A172 (cell line): Measurements from ENCODE around the gene DIAPH2. TPM values are rescaled to one million over a fixed set of nuclear protein-coding genes. Genes with fewer than 3 reads are reported as not detected.
"Not testable (repeated sequence)": the region's sequence is repeated elsewhere in the genome, so short reads cannot be mapped to it uniquely, and the experiment has no call there.

Source experiments
- DNase-seq: peaks from one replicate; pipeline ENCODE4 v3.0.0-alpha.2; 2015; ENCODE audit warnings: low spot score
- total RNA-seq: library from RNA; depleted of rRNA; stranded (reverse); fragments of >200 nt; shearing (Covaris generic); gene quantifications from 2 replicates; pipeline ENCODE4 v1.2.3, GENCODE V29; 2014

Gene DIAPH2
- total RNA-seq, 1 experiment from 2014 or later = 4.7 TPM

- DNase-seq = no peak
Observed at GRCh38 chrX:96824166-96824565, 139.5 kb downstream of the DIAPH2 start.

- no peak for DNase-seq
Observed at GRCh38 chrX:96833333-96833732, 148.7 kb downstream of the DIAPH2 start.

- no peak for DNase-seq
Observed at GRCh38 chrX:96834137-96834536, 149.5 kb downstream of the DIAPH2 start.

GRCh38 chrX:96835660-96836289 is 151.1 kb downstream of the DIAPH2 start:
- DNase-seq = no peak

- DNase-seq = no peak
Observed at GRCh38 chrX:96837808-96838207, 153.2 kb downstream of the DIAPH2 start.

- no peak for DNase-seq
Observed at GRCh38 chrX:96838537-96838936, 153.9 kb downstream of the DIAPH2 start.

- DNase-seq = no peak
Observed at GRCh38 chrX:96841325-96841724, 156.7 kb downstream of the DIAPH2 start.

- not testable (repeated sequence) for DNase-seq
Observed at GRCh38 chrX:96841866-96842265, 157.2 kb downstream of the DIAPH2 start.

GRCh38 chrX:96843566-96843965 is 158.9 kb downstream of the DIAPH2 start:
- DNase-seq = no peak

GRCh38 chrX:96846841-96847240 is 162.2 kb downstream of the DIAPH2 start:
- DNase-seq = no peak

- not testable (repeated sequence) for DNase-seq
Observed at GRCh38 chrX:96859422-96859821, 174.8 kb downstream of the DIAPH2 start.

GRCh38 chrX:96861218-96861617 is 176.6 kb downstream of the DIAPH2 start:
- no peak for DNase-seq

- DNase-seq = no peak
Observed at GRCh38 chrX:96861661-96862060, 177.0 kb downstream of the DIAPH2 start.

- no peak for DNase-seq
Observed at GRCh38 chrX:96883608-96884007, 199.0 kb downstream of the DIAPH2 start, which contains the start of gene RPA4. RPA4 (plus strand) TSS chrX:96883908; CDS start chrX:96884311, 403 bp downstream.

GRCh38 chrX:96884027-96884426 is 199.4 kb downstream of the DIAPH2 start:
- no peak for DNase-seq

GRCh38 chrX:96889726-96890125 is 205.1 kb downstream of the DIAPH2 start:
- no peak for DNase-seq

- peak; percentile 14 for DNase-seq
Observed at GRCh38 chrX:96906741-96907140, 222.1 kb downstream of the DIAPH2 start.

- DNase-seq = no peak
Observed at GRCh38 chrX:96907516-96908272, 223.1 kb downstream of the DIAPH2 start.

GRCh38 chrX:96909291-96909690 is 224.6 kb downstream of the DIAPH2 start:
- DNase-seq = no peak

GRCh38 chrX:96918864-96919263 is 234.2 kb downstream of the DIAPH2 start:
- no peak for DNase-seq

- no peak for DNase-seq
Observed at GRCh38 chrX:96919672-96920071, 235.0 kb downstream of the DIAPH2 start.

- DNase-seq = no peak
Observed at GRCh38 chrX:96924581-96924980, 239.9 kb downstream of the DIAPH2 start.

GRCh38 chrX:96929036-96929435 is 244.4 kb downstream of the DIAPH2 start:
- DNase-seq = no peak
